GM19468 (cell line): ENCODE measurements around the gene DAZAP2.
"Not testable (repeated sequence)": the region's sequence is repeated elsewhere in the genome, so short reads cannot be mapped to it uniquely, and the experiment has no call there.

Experiments used
- ATAC-seq: cut with Tn5 transposase; IDR thresholded peaks from one replicate; pipeline ENCODE4 v1.9.1; 2021; ENCODE audit warnings: mild to moderate bottlenecking, moderate library complexity, moderate number of reproducible peaks; ENCODE audit not compliant: unreplicated experiment; ENCODE audit errors: extremely low read depth

The DAZAP2 gene

DNA sequence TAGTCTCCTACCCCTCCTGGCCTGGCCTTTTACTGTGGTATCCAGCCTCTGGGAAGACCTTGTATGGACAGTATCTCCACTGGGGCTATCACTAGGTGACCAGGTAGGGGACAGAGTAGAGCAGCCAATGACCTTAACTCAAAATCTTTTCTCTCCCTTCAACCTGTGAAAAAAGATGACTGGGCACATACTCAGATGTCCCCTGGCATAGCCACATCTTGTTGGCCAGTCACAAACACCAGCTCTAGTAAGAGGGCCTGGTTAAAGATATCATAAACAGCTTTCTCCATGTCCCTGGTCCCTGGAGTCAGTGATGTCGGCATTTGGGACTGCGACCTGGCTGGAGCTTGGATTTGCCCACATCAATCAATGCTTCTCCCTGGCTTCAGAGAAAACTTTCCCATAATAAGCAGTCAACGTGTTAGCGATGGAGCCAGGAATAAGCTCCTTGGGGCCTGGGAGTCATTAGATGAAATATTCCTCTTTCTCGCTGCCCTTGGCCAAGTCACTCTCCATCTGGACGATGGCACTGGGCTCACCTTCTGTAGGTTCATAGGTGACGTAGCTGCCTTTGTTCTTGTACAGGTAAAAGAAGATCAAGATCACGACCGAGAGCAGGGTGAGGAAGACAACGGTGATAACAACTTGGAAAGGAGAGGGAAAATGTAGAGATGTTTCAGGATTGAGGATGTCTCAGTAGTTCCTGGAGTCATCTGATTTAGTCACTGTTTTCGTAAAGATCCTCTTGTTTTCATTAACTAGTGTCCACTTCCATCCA is 7.0 kb downstream of the DAZAP2 start:
- ATAC-seq, result no peak

DNA sequence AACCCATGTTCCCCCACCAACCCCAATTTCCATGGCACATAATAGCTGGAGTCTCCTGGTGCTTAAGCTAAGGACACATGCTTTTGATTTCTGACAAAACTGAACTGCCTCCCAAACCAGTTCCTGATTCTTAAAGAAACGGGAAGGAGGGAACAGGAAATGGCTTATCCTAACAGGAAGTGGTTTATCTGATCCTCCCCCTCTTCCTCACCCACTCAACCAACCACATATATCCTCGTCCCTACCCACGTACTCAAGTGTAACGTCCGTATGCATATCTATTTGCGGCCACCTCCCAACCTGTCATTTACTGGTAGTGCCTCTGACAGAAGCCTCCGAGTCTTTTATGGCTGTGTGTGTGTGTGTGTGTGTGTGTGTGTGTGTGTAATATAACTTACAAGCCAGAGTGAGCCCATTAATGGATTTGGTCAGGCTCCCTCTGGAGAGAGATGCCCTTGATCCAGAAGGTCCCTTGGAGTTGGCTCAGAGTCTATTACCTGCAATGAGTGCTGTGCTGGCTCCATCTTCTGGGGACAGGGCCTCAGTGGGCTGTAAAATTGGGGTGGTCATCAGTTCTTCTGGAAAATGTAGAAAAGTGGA is 7.7 kb downstream of the DAZAP2 start:
- no peak for ATAC-seq

DNA sequence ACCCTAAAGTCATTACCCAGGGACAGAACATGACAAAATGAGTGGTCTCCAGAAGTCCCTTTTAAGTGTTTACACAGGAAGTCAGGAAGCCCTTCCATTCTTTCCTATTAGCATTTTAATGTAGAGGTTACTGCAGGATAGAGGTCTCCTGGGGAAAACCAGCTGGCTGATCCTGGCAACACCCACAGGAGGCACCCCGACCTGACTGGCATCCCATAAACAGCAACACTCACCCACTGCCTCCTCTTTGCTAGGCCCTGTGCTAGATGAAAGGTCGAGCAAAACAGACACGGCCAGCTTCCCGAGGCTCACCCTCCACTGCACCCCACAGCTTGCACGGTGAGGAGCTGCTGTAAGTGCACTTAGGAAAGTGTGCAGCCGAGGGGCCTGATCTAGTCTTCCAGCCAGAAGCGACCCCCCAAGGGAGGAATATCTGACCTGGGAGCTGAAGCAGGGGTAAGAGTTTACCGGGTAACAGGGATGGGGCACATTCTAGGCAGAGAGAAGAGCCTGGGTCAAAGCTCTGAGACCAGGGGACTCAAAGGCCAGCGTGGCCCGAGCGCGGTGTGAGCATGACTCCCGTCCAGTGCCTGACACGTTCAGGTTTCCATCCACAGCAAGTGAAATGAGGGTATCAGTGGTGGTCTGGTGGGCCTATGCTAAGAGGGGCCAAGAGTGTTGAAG is 9.0 kb downstream of the DAZAP2 start:
- no peak for ATAC-seq

DNA sequence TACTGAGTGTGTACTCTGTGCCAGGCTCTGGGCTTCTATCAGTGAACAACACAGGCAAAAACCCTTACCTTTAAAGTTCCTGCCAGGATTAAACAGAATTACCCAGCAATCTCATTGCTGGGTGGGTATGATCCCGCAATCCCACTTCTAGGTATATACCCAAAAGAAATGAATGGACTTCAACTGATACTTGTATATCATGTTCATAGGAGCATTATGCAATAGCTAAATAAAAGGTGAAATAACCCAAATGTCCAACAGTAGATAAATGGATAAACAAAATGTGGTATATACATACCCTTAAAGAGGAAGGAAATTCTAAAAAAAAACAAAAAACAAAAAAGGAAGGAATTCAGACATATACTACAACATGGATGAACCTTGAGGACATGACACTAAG is 14.7 kb downstream of the DAZAP2 start:
- ATAC-seq, result no peak

DNA sequence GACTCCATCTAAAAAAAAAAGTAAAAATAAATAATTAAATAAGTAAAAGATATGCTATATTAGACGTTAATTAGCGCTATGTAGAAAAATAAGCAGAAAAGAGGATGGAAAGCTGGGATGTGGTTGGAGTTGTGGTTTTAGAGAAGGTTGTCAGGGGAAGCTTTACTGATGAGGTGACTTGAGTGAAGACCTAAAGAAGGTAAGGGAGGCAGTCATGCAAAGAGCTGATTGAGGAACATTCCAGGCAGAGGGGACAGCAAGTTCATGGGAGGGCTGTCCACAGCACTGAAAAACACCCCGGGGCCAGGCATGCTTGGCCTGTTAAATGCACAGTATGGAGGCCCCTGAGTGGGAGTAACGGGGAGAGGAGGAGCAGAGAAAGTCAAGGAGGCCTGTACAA is 15.9 kb downstream of the DAZAP2 start:
- ATAC-seq, result no peak

DNA sequence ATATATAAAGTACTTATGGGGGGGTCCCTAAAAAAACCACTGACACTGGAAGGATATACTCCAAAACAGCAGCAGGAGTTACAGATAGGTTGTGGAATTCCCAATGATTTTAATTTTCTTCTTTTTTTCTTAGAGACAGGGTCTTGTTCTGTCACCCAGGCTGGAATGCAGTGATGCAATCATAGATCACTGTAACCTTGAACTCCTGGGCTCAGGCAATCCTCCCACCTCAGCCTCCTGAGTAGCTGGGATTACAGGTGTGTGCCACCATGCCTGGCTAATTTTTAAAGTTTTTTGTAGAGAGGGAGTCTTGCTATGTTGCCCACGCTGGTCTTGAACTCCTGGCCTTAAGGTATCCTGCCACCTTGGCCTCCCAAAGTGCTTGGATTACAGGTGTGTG is 21.0 kb downstream of the DAZAP2 start:
- ATAC-seq, result not testable (repeated sequence)

DNA sequence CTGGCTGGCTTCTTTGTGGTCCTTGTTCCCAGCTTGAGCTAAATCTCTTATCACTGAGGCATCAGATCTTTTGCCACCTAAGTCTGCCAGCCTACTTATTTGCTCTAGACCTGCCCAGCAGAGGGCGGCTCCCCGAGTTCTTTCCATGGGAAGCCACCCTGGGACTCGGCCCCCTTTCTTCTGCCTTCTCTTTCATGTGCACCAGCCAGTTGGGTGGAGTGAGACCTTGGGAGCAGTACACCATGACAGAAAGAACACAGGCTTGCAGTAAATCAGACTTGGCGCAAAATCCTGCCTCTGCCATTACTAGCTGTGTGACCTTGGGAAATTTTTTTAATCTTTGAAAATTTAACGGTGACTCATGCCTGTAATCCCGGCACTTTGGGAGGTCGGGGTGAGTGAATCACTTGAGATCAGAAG is 24.1 kb downstream of the DAZAP2 start:
- ATAC-seq, result no peak

DNA sequence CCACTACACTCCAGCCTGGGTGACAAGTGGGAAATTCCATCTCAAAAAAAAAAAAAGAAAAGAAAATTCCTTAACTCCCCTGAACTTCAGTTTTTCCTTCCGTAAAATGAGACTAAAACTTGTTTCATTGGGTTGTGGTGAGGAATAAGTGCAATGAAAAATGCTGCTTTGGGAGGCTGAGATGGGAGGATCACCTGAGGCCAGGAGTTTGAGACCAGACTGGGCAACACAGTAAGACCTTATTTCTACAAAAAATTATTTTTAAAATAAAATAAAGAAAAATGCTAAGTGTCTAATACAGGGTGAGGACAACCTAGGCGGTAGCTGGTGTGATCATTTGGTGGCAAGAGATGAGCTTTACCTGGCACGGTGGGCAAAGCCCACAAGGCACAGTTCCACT is 24.7 kb downstream of the DAZAP2 start:
- ATAC-seq, result no peak

DNA sequence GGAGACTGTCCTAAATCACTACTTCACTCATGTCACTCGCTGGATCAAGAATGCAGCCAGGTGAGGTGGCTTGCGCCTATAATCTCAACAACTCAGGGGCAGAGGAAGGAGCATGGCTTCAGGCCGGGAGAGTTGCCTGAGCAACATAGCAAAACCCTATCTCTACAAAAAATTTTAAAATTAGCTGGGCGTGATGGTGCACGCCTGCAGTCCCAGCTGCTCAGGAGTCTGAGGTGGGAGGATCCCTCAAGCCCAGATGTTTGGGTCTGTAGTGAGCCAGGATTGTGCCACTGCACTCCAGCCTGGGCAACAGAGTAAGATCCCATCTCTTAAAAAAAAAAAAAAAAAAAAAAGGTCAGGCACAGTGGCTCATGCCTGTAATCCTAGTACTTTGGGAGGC is 25.7 kb downstream of the DAZAP2 start:
- ATAC-seq, result no peak

DNA sequence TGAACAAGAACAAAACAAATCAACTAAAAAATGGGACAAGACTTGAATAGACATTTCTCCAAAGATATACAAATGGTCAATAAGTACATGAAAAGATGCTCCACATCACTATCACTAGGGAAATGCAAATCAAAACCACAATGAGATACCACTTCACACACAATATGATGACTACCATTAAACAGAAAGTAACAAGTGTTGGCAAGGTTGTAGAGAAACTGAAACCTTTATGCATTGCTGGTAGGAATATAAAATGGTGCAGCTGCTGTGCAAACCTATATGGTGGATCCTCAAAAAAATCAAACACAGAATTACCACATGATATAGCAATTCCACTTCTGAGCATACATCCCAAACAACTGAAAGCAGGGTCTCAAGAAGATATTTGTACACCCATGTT is 26.4 kb downstream of the DAZAP2 start:
- ATAC-seq, result no peak

DNA sequence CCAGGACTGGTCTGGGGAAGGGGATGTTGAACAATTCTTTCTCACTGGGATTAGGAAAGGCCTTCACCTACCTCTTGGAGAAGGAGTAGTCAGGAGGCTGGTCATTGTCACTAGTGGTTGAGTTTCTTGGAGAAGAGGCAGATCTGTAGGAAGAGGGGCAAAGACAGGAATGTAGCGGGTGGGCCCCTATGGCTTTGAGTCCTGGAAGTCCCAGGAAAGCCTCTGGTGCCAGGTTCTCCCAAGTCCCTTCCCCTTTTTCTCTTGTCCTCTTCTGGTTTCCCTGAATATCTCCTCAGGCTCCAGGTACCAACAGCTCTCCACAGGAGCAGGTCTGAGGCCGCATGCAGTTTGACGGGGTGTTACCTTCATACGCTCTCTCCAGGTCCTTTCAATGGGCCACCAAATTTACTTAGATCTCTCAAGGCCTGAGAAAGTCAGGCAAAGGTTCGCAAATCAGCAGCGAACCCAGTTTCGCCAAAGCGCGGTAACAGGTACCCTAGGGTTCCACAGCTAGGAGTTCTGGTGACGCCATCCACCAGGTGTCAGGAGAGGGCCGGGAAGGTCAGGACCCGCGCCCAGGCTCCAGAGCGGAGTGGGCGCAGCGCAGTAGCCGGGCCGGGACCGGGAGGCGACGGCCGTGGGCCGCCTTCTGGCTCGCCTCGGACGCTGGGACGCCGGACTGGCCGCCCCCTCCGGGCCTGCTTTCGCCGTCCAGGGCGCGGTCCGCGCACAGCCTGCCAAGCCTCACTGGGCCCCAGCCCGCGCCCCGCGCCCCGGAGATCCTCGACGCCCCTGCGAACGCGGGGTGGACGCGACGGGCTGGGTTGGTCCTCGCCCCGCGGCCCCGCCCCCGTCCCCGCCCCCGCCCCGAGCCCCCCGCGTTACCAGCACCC is 30.8 kb downstream of the DAZAP2 start:
- ATAC-seq, result peak; percentile 12

DNA sequence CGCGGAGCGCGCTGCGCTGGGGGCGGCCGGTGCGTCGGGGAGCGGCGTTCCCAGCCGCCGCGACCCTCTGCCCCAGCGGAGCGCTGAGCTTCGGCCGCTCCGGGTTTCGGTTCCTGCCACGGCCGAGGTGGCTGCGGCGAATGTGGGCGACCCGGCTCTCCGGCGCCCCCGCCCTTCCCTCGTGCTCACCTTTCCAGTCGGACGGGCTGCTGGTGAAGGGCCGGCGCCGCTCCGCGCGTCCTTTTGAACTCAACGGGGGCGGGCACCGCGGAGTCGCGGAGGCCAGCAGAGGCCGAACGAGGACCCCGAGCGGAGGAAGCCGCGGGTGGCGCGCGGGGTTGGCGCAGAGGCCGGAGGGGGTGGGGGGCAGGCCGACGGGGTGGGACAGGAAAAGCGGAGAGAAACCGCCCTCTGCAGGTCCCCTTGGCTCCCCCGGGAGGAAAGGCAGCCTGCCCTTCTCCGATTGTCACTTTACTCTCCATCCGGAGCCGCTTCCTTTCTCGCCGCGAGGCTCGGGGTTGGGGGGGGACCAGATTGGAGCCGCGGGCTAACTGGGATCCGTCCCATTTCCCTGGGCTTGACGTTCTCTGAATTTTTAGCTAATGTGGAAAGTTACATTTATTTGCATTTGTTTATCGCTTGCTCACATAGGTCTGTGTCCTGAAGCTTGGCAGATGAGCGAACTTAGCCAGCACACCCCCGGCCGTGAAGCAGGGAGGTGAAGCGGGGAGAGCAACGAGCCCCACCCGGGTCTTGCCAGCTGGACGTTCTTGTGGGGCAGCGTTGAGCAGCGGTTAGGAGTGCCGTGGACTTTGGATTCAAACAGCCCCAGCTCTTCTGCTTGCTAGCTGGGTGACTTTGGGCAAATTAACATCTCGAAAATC is 31.7 kb downstream of the DAZAP2 start, which contains the start of gene SMAGP:
Gene SMAGP (minus strand): TSS at position 349 of the 884 bp plus-strand sequence. CDS start 1,137 bp downstream, outside the sequence.
- ATAC-seq, result peak; percentile 13

DNA sequence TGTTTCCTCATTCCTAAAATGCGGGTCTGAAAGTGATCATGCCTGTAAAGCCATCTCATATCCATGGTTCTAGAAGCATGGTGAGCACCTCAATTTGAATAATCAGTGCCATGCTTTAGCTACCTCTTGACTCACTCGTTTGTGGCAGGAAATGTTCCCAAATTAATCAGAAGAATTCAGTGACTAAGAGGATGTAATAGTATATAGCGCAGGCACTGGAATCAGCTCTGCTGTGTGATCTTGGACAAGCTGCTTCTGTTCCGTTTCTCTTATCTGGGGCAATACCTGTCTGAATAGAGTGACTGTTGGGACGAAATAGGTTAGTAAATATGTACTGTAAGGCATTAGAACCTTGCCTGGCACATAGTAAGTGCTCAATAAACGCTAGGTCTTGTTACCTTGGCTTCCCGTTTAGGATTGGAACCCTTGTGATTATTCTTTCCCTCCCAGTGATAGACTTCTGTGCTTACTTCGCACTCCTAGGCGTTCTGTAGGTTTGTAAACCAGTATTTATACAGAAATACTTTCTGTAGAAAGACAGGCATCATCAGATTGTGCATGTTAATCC is 32.4 kb downstream of the DAZAP2 start:
- ATAC-seq, result no peak

DNA sequence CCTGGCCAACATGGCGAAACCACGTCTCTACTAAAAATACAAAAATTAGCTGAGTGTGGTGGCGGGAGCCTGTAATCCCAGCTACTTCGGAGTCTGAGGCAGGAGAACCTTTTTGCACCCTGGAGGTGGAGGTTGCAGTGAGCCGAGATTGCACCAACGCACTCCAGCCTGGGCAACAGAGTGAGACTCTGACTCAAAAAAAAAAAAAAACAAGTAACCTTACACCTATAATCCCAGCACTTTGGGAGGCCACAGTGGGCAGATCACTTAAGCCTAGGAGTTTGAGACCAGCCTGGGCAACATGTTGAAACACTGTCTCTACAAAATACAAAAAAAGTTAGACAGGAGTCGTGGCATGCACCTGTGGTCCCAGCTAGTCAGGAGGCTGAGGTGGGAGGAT is 34.2 kb downstream of the DAZAP2 start:
- ATAC-seq, result not testable (repeated sequence)

DNA sequence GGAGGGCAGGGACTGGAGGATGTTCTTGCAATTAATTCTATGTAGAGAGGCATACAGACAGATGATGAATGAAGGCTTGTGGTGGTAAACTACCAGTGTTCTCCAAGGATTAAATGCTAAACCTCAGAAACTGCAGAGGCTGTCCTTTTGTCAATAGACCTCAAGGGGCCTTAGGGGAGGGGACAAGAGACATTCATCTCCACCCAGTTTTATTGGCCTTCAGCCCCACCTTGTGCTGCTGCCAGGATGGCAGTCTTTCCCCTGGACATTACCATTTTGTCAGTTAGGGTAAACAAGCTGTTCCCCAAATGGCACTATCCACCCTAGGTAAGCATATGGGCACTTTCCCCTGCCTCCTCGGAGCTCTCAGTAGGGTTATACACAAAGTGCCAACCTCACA is 36.5 kb downstream of the DAZAP2 start:
- ATAC-seq, result no peak

DNA sequence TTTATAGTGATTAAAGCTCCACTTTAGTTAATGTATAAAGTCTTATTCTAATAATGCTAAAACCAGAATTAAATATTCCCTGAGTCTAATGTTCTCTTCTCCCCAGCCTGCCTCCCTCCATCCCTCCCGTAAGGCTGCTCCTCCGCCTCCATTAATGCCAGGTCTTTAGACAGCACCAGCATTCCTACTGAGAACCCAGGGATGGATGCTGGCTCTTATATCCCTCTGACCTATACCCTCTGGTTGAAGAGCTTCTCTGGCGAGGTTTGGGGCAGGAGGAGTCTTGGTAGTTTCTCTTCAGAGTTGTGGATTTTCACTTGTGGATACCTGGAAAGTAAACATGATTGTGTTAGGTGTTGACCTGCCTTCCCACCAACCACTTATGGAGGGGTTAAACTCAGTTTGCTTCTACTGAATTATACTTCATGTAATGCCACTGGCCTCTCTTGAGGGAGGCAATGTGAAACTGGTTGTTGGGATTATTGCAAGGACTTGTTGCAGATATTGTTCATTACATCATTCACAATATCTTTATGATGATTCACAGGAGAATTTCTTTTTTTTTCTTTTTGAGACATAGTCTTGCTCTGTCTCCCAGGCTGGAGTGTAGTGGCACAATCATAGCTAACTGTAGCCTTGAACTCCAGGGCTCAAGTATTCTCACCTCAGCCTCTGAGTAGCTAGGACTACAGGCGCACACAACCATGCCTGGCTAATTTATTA is 42.7 kb downstream of the DAZAP2 start:
- ATAC-seq, result no peak

DNA sequence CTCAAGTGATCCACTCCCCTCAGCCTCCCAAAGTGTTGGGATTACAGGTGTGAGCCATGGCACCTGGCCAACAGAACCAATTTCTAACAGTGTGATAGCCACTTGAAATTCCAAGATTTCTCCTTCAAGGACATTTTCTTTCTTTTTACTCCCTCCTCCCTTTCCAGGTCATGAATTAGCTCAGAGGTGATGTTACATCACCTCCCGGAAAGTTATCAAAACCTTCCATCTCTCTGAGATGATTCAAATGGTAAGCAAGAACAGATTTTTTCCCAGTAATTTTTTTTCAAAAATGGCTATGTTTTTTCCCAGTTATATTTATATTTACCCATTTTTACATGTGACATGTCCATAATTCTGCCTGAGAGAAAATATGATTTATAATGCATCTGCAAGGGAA is 47.2 kb downstream of the DAZAP2 start:
- no peak for ATAC-seq
